ENCODE data around the gene WIPF1.
"Not testable (repeated sequence)": the region's sequence is repeated elsewhere in the genome, so short reads cannot be mapped to it uniquely, and the experiment has no call there.

Gene WIPF1

DNA sequence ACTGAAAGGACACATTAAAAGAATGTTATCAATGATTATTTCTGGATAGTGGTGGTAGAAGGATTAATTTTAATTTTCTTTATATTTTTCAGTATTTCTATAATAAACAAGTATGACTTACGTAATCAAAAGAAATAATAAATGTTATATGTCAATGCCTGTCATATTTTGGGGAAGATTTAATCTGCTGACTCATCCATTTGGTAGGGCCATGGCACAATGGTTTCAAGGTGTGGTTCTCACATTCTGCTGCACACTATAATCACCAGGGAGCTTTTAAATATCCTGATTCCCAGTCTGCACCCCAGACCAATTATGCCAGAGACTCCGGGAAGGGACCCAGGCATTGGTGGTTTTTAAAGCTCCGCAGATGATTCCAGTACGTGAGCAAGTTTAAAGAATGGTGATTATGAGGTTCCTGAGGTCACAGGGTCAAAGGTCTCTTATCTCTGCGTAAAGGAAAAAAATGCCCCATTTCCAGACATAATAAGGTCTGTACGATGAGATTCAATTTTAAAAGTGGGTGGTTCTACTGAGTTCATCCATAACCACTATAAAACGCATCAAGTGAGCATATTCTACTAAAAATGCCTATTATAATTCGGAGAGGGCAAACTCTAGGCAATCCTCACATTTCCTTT is 27.2 kb downstream of the WIPF1 start:
- no peak for DNase-seq (ENCODE audit: low spot score)

DNA sequence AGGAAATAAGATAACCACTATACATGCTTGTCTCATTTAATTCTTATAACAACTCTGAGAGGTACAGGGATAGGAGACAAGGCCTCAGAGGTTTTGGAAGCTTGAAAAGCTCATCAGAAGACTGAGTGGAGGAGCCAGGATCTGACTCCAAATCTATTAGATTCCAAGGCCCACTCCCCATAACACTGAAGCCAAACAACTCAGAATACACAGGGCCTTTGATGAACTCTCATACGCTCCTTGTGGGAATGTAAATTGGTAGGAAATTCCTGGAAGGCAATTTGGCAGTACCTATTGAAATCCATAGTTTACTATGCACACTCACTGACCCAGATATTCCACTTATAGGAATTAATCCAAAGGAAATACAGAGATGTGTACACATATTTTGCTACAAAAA is 27.9 kb downstream of the WIPF1 start:
- no peak for DNase-seq (ENCODE audit: low spot score)

DNA sequence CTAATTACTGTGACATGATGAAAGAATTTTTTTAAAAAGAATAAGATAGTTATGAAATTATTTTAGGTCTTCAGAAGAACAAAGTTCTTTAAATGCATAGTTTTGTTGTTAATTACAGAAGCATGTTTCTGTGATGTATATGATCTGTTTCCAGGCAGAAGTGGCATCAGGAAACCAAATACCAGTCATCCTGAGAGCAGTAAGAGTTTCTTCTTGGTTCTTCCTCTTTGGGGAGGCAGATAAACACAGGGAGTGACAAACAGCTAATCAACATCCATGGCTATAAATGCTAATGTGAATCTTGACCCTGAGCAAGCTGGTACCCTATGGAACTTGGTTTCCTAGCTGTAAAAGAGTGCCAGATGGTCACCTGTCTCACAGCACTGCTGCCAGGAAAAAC is 29.2 kb downstream of the WIPF1 start:
- DNase-seq (ENCODE audit: low spot score): no peak

DNA sequence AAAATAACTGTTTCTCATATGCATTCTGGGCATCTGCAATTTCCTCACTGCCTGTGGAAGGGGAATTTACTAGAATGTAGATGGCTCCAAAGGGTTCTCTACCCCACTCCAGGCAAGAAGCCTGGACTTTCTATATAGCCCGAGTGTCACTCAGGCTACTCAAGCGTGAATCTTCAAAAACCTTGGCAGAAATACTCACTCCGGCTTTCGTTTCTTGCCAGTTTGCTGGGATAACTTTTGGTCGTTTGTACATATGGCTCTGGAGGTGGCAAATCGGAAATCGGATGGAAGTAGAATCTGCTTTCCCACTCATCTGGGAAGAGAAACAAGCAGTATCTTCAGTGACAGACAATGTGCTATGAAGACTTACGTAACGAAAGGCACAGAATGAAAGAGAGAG is 30.7 kb downstream of the WIPF1 start:
- no peak for DNase-seq (ENCODE audit: low spot score)

DNA sequence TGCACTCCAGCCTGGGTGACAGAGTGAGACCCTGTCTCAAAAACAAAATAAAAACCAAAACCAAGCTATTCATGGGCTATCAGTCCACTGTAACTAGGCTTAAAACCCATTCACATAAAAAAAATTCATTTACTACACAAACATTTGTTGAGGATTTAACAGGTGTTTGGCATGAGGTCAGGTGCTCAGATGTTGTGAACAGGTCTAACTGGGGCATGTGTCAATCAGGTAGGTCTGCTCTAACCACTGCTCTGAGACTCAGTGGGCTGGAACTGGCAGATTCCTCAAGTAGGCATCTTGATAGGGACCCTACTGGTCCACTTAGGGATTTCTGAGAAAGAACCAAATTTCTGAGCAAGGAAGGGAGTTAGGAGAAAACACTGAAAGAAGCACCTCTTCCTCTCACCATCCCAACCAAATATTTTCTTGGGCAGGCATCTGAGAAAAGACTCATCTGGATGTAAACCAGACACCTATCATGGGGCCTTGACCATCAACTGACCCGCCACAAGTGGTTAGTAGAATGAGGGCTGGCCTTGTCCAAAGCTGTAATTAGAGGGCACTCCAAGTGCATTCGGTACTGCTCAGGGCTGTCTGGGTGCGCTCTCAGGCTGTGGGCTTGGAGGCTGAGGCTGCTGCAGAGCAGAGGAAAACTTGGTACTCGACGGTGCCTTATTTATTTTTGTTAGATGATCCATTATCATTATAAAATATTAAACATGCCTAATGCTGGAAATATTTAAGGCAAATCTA is 33.9 kb downstream of the WIPF1 start:
- no peak for DNase-seq (ENCODE audit: low spot score)

DNA sequence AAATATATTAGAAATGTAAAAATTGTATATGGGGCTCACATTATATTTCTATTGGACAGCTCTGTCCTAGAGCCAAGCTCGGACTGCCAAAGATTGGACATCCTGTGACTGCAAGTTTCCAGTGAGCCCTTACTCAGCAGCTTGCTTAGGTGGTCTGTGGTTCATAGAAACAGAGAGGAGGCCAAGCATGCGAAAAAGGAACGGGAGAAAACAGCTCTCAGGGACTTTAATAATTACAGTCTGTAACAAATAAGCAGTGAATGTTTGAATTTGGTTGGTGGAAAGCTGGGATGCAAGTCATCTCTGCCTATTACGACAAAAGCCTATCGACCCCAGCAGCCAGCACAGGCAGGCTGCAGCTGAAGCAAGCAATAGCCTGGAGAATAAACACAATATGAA is 35.6 kb downstream of the WIPF1 start:
- DNase-seq (ENCODE audit: low spot score): no peak

DNA sequence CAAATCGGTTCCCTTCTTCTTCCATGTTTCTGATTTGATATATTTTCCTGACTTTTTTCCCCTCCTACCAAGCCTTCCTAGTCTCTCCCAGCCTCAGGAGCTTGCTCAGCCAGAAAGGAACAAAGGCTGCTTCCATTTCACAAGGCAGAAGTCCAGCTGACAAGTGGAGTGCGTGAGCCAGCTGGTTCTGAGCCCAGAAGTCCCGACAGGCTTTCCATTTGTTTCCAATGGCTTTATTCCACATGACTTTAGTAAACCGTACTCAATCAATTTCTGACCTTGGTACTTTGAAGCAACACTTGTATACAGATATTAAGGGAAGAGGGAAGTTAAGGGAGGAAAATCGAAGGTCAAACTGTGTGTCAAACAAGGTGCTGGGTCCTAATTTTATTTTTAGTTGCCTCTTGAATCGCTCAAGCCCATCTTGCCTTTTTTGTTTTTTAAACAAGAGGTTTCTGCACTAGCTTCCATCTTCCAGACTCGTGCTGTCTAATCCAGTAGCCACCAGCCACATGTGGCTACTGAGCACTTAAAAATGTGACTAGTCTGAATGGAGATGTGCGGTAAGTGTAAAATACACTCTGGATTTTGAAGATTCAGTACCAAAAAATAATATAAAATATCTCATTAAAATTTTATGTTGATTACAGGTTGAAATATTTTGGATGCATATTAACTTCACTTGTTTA is 36.2 kb downstream of the WIPF1 start:
- no peak for DNase-seq (ENCODE audit: low spot score)

DNA sequence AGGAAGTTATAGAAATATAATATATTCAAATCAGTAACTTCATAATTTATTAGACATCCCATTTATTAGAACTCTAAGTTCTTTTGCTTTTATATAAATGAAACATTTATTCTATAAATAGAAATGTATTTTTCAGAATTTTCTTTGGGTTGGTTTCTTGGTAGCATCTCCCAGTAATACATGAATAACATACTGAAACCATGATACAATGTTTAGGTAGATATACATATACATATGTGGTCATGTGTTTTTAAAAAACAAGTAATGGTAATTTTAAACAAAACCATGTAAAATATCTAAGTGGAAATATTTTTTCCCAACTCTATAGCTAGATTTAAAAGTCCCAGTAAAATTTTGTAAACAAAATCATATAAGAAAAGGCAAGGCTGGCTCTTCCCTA is 36.9 kb downstream of the WIPF1 start:
- DNase-seq (ENCODE audit: low spot score): no peak

DNA sequence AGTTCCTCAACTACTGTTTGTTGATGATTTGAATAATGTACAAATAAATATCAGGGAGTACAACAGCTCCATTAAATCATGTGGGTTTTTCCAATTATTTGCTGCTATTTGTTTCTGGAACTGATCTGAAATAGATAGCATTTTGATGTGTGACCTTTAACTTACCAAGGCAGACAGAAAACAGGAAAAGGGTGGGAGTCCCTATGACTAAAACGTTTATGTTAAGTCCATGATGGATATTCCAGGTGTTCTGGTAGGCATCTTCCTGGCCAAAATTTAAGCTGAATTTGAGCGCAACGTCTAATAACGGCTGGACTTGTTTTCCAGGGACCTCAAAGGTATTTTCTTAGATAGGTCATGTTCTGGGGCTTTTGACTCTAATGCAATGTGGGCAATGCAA is 41.6 kb downstream of the WIPF1 start:
- no peak for DNase-seq (ENCODE audit: low spot score)

DNA sequence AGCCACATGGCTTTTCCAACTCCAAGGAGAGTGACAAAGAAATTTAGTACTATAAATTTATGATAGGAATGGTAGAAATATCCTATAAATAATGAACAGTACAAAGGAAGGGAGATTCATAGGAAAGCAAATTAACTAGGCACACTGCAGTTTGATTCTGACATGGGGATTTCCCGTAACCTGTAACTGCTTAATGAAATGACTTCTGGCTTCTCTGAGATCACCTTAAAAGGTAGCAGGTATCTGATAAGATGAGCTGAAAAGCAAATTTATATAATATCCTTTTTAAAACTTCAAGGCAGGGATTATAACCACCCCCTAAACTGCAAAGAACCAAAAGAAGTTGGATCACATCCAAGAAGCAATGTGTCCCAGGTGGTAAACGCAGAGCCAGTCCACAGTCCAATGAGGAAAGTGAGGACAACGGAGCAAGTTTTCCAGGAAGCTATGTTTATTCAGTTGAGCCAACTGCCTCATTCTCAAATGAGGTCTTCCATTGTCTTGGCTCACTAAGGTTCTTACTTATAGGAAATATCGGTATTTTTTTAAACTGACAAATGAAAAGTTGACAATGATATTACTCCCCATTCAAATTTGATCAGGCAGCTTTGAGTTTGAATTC is 43.0 kb downstream of the WIPF1 start:
- no peak for DNase-seq (ENCODE audit: low spot score)

DNA sequence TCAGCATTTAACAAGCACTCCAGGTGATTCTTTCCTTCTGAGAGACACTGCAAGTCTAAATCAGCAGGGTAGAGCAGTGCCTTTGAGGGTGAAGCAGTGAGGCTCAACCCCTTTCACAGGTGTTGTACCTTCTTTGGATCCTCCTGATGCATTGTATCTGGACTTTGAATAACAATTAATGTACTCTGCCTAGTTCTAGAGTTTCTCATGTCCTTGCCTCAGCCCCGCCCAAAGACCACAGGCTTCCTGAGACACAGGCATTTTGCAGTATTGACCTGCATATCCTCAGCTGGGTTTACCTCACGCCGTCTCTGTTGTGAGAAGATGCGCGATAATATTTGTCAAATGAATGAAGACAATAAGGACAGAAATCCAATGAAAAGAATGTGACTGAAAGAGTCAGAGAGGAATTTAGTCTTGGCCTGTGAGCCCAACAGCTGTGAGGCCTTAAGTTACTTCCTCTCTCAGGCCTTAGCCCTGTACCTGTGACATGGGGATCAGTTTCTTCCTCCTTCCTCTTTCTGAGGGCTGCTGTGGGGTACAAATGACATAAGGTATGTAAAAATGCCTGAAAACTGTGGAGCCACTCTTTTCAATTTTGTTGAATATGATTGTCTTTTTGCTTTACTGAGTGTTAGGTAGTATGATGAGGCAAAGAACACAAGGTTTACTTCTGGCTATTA is 43.7 kb downstream of the WIPF1 start:
- no peak for DNase-seq (ENCODE audit: low spot score)

DNA sequence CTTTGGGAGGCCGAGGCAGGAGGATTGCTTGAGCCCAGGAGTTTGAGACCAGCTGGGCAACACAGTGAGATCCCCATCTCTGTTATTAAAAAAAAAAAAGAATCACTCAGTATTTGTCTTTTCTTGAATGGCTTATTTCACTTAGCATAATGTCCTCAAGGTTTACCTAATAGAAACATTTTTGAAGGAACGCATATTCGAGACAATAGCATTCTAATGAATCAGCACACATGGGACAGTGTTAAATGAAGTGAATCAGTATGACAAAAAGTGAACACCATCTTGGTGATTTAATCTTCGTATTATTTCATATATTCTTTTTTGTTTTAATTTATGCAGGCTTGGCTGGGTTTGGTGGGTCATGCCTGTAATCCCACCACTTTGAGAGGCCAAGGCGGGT is 44.7 kb downstream of the WIPF1 start:
- DNase-seq (ENCODE audit: low spot score): no peak

DNA sequence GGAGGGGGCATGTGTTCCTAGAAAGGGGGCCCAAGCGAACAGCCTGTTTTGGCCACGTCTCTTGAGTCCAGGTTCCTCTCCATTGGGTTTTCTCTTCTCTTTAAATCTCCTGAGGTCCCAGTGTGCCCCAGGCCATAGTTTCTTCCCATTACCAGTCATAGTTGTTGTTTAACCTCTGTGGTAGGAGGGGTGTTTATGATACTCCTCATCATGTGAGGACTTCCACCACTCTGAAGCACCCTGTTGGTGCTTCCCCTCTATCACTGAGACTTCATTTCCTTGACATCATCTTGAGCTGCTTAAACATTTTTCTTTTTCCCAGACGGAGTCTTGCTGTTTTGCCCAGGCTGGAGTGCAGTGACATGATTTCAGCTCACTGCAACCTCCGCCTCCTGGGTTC is 45.9 kb downstream of the WIPF1 start:
- no peak for DNase-seq (ENCODE audit: low spot score)

DNA sequence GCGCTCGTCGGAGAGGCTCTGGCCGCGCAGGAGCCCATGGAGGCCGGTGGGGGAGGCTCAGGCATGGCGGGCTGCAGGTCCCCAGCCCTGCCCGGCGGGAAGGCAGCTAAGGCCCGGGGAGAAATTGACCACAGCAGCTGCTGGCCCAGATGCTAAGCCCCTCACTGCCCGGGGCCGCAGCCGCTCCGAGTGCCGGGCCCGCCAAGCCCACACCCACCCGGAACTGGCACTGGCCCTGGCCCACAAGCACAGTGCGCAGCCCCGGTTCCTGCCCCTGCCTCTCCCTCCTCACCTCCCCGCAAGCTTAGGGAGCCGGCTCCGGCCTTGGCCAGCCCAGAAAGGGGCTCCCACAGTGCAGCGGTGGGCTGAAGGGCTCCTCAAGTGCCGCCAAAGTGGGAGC is 49.0 kb downstream of the WIPF1 start:
- not testable (repeated sequence) for DNase-seq (ENCODE audit: low spot score)

DNA sequence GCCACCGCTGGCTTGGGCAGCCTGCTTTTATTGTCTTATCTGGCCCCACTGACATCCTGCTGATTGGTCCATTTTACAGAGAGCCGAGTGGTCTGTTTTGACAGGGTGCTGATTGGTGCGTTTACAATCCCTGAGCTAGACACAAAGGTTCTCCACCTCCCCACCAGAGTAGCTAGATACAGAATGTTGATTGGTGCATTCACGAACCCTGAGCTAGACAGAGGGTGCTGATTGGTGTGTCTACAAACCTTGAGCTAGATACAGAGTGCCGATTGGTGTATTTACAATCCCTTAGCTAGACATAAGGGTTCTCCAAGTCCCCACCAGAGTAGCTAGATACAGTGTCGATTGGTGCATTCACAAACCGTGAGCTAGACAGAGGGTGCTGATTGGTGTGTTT is 49.6 kb downstream of the WIPF1 start:
- DNase-seq (ENCODE audit: low spot score): not testable (repeated sequence)

DNA sequence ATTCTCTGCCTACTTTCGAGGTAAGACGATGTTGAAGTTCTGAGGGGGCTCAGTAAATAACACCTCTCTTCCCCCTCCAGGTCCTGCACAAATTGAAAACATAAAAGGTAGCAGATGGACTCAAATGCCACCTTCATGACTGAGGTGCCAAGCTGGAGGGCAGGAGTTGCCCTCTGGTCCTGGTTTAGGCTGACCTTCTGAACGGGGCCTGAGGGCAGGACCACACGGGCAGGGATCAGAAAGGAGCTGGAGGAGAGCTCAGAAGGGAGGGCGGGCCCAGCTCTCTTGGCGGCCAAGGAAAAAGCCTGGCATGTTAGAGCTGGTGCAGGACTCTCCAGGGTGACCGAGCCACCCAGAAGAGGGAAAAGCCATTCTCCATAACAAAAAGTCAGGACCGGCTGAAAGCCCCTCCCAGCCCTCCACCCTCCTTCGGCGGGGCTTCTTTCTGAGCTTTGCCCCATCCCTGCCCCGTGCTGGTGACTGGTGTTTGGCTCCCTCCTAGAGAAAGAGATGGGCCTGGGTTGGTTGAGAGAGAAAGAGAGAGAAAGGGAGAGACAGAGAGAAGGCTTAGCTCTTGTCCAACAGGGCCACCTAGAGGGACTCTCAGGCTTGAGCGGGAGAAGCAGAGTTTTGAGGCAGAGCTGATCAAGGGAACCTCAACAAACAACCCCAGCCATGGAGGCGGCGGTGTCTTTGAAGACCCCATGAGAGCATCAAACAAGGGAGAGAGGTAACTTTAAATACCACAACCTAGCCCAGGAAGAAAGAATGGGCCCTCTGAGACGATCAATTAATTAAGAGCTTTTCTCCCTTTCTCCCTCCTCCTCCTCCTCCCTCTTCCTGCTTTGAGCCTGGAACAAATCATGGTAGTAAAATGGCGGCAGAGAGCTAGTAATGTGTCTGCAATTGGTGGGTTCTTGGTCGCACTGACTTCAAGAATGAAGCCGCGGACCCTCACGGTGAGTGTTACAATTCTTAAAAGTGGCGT is 50.8 kb downstream of the WIPF1 start:
- peak; percentile 74 for DNase-seq (ENCODE audit: low spot score)

DNA sequence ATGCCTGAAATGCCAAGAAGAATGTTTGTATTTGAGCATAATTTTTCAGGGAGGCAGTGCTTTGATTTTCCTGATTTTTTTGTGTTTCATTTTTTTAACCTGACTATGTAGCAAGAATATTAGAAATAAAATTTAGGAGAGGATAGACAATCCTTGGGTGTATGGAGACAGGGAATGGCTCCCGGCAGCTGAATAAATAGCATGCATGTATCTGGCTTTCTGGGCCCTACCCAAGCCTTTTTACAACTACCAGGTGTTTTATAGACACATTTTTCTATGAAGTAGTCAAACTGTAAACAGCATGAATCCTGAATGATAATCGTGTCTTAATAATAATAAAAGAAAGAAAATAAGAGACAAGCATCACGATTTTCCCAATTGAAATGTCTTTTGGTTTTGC is 52.4 kb downstream of the WIPF1 start:
- DNase-seq (ENCODE audit: low spot score): no peak

DNA sequence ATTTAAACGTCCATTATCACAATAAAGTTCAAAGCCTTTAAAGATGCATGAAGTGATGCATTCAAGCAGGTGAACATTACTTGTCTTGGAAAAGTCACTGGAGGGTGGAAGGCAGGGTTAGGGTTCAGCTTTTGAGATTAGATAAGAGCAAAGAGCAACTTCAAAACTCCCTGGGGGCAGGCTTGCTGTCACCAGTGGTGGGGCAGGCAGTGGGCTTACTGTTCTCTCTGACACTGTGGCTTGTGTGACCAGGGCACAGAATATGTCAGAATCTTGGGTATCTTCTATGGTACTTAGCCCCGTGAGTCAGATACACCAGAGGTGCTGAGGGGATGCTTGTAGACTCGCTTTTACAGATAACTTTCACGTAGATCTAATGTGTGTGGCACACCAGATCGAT is 52.8 kb downstream of the WIPF1 start:
- no peak for DNase-seq (ENCODE audit: low spot score)

DNA sequence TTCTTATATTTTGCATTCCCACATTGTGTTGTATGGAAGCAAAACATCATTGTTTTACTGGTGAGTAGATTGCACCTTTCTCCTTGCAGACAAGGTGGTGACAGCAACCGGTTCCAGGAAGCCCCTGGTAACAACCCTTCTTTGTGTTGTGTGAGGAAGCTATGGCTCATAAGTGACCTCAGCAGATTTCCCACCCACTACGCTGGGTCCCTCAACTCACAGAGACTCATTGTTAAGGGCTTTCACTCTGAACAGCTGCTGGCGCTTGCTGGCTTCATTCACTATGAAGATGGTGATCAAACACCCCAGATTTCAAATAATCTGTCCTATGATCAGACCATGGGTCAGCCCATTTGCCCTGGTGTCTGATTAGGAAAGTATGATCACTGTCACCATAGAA is 53.4 kb downstream of the WIPF1 start:
- no peak for DNase-seq (ENCODE audit: low spot score)

DNA sequence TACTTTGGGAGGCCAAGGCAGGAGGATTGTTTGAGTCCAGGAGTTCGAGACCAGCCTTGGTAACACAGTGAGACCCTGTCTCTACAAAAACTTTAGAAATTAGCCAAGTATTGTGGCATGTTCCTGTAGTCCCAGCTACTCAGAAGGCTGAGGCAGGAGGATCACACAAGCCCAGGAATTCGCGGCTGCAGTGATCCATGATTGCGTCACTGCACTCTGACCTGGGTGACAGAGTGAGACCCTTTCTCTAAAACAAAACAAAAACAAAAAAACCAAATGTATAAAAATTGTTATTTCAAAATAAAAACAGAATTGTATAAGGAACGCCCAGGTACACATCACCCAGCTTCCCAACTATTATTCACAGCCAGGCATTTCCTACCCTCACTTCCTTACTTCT is 56.7 kb downstream of the WIPF1 start:
- no peak for DNase-seq (ENCODE audit: low spot score)

All from HuH-7.5 (cell line).